ENCODE measurements around the gene NR2F1-AS1.

The NR2F1-AS1 gene

DNA sequence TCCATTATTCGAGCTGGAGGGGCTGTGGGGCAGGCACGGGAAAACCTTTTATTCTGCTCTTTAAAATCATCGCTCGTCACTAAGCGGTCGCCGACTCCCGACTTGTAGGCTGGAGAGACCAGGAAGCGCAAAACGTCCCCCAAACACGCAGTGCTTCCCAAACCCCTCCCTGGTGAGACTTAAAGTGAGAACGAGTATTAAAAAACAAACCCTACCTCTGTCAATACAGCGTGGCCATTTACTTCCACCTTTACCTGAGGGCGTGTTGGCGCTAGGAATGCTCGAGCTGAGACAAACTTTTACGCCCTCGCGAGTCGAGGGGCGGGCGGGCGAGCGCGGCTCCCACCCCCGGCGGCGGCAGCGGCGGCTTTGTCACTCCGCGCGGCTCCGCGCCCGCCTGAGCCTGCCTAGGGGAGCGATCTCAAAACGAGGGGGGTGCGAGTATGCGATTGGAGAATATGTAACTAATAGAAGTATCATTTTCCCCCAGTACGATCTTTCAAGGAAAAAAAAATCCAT lies at the start of gene NR2F1-AS1:
Gene NR2F1-AS1 (minus strand): TSS at position 293 of the 519 bp plus-strand sequence.
- no peak for DNase-seq (ENCODE audit: low read depth)

DNA sequence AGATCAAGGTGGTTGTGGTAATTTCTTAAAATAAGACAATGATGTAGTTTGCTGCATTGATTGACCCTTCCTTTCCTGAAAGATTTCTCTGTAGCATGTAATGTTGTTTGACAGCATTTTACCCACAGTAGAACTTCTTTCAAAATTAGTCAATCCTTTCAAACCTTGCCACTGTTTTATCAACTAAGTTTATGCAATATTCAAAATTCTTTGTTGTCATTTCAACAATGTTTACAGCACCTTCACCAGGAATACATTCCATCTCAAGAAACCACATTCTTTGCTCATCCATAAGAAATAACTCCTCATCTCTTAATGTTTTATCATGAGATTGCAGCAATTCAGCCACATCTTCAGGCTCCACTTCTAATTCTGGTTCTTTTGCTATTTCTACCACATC lies 45.8 kb upstream of the NR2F1-AS1 start:
- no peak for DNase-seq (ENCODE audit: low read depth)

GRCh38 chr5:93623153-93623552 lies 42.1 kb upstream of the NR2F1-AS1 start:
- no peak for DNase-seq (ENCODE audit: low read depth)

DNA sequence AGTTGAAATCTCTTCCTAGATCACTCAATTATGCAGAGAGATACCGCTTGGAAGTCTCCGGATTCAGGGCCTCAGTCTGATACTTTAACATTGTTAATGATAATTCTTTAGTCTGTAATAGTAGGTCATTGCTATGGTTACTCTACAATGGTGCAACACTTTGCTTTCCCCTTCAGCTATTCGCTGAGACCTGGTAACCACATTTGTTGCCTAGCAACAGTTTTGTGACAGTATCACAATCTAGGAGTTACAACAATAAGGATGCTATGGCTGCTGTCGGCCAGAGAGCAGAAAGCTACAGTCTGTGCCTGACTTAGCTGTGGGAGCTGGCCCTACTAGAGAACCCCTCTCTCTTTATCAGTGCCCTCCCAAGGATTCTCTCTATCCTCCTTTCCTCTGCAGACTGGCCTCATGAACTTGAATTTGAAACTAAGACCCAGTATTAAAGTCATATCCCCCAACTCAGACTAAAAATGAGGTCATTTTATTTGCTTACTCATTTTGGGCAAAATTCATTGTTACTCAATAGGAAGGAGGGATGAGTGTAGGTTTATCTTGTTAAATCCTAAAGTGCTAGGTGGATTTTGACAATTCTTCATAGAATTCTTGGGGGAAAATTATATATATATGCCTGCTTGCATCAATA lies 41.3 kb upstream of the NR2F1-AS1 start:
- DNase-seq (ENCODE audit: low read depth), result no peak

DNA sequence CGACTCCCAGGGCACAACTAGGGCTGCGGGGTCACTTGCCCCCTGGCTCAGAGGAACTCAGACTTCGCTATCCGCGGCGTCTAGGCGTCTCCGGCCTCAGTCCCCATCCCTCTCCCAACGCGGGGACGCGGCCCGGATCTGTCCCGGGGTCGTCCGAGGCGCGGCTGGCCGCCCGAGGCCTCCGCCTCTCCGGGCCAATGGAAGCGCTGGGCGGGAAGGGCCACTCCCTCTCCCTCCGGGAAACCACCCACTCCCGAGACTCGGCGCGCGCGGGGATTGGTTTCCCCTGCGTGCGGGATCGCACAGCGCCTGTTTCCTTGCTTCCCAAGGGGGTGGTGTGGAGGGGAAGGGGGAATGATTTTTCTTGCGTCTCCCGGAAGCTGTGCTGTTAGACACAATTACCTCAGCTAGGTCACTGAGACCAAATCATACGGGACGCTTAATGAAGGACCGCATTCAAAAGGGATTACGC lies 40.3 kb upstream of the NR2F1-AS1 start:
- no peak for DNase-seq (ENCODE audit: low read depth)

- DNase-seq (ENCODE audit: low read depth), result no peak
These were observed 39.7 kb upstream of the NR2F1-AS1 start for GRCh38 chr5:93620487-93621326.

DNA sequence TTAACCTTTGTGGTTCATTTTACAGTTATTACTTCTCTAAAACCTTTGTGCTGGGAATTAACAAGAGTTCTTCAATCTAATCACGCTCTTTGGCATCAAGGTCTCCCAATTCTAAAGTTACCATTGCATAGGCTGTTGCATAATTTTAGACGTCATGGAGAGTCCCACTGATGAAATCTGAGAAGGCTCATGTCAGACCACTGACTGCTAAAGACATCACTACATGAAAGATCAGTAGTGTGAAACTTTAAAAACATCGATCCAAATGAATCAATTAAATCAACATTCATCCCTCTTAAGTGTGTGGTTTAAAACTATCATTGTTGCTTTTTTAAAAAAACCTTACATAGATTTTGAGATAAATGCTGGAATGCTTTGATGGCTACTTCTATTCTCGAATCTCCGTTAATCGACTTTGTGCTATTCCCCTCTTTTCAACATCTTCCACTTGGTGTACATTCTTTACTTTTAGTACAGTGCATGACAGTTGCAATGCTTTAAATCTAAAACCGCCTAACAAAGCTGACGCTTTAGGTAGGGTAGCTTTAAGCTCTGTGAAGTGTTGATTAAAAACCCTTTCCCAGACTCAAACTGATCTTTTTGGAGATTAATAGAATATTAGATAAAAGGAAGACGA lies 35.6 kb upstream of the NR2F1-AS1 start:
- no peak for DNase-seq (ENCODE audit: low read depth)

DNA sequence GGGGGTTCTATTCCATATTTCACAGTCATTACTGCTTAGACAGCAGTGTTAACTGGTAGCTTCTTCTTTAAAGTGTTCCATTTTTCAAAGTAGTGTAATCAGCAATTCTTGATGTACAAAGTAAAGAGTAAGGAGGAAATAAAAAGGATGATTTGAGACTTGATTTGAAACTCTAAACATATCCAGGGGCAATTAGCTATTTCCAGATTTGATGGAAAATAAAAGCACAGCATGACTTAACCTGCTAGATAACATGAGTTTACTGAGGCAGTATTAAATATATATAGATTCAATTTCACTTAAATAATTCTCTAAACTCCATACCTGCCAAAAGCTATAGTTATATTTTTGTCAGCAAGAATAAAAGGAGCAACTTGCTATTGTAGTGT lies 31.8 kb upstream of the NR2F1-AS1 start:
- no peak for DNase-seq (ENCODE audit: low read depth)

GRCh38 chr5:93611976-93612854 lies 31.2 kb upstream of the NR2F1-AS1 start:
- DNase-seq (ENCODE audit: low read depth), result no peak

- DNase-seq (ENCODE audit: low read depth), result no peak
These were observed 30.4 kb upstream of the NR2F1-AS1 start for GRCh38 chr5:93611273-93611975.

- no peak for DNase-seq (ENCODE audit: low read depth)
These were observed 29.7 kb upstream of the NR2F1-AS1 start for GRCh38 chr5:93610581-93611272.

- DNase-seq (ENCODE audit: low read depth), result no peak
These were observed 28.7 kb upstream of the NR2F1-AS1 start for GRCh38 chr5:93609762-93610161.

DNA sequence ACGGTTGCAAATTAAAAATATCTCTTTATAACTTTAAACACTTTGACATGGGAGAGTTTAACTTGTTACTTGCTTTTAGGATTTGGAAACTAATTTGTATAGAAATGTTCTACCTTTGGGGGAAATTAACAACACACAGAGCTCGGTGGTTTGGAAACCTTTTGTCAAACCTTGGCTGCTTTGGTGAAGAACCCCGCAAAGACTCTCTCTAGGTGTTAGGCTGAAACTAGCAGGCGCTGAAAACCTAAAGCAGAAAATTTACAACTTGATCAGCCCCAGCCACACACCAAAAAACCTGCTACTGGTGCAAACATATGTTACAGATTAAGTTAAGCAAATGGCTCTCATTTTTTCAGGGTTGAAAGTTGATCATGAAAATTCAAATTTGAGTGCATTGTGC lies 27.8 kb upstream of the NR2F1-AS1 start:
- DNase-seq (ENCODE audit: low read depth), result no peak

GRCh38 chr5:93607367-93608258 lies 26.6 kb upstream of the NR2F1-AS1 start:
- no peak for DNase-seq (ENCODE audit: low read depth)

- DNase-seq (ENCODE audit: low read depth), result no peak
These were observed 25.3 kb upstream of the NR2F1-AS1 start for GRCh38 chr5:93606382-93606752.

DNA sequence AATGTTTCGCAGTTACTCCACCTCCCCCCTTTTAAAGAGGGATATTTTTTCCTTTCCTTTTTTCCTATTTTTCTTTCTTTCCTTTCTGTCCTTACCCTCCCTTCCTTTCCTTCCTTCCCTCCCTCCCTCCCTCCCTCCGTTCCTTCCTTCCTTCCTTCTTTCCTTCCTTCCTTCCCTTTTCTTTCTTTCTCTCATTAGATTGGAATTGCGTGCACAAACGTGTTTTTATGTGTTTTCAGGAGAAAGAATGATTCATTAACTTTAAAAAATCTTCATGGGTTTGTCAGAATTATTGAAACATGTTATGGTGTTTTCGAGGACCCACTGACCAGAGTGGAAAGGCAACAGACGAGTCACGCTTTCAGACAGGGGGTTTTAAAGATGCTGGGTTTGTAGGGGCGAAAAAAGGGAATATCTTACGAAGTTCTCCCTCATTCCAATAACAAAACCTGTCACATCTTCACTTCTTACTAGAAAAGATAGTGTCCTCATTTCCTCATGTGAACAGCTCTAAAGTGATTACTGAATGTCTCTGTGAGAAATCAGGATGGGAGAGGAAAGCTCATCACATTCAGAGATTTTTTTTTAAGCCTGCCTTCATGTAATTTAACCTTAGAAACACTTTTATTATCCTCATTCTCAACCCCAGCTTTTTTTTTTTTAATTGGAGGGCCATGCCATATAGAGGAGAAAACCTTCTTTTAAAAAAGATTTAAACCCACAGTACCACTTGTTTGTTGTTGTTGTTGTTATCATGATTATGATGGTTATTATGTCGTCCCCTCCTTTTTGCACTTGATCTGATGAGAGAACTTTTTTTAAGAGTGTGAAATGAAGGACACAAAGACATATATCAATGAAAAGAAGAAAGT lies 23.9 kb upstream of the NR2F1-AS1 start:
- DNase-seq (ENCODE audit: low read depth), result no peak

DNA sequence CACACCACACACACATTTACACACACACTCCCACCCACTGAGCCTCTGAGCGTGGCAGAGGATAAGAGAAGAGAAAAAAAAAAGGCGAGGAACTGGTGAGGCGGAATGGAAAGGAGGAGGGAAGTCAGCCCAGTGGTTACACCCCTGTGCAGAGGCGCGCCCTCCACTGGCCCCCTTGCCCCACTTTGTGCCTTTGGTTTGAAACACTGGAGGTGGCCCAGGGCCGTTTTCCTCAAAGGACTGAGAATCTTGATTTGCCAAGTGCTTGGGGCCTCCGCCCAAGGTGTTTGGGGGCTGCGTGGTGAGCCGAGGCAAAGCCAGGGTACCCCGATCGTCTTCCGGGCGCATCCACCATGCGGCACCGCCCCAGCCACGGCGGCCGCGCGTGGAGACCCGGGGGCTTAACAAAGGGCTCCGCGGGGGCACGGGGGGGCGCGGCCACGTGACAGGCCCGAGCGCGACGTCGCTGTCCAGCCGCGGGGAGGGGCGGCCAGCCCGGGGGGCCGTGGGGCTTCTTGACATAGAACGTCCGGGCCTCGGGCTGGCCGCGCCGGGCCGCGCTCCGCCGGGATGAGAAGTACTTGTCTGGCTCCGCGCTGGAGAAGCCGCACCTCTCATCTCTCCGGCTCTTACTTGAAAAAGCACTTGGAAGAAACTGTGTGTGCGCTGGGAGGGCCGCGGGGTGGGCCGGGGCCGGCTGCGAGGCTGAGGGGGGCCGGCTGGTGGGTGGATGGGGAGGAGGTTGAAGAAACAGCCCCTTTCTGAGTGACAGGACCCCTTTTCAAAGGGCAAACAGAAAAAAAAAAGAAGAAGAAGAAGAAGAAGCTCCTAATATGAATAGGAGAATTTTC lies 23.0 kb upstream of the NR2F1-AS1 start:
- DNase-seq (ENCODE audit: low read depth), result no peak
